AG04450 (cell line): ENCODE measurements around the gene KDM5D. TPM values are rescaled to one million over a fixed set of nuclear protein-coding genes. Genes with fewer than 3 reads are reported as not detected.

ENCODE experiments used
- CTCF ChIA-PET: fragments of 300-600, 350-600 bp; formaldehyde crosslinking; extraction: SDS; loops from one replicate; lab custom pipeline; 2022; ENCODE audit warnings: antibody characterized with exemption, inconsistent platforms; lab: Charles Lee
- POLR2A ChIA-PET: fragments of 350-600 bp; formaldehyde crosslinking; extraction: SDS; loops from one replicate; lab custom pipeline; 2021; ENCODE audit warnings: antibody characterized with exemption, inconsistent platforms; lab: Yijun Ruan, JAX
- DNase-seq: peaks from one replicate; pipeline ENCODE4 v3.0.0-alpha.2; 2011; ENCODE audit warnings: low read depth, low spot score
- H3K27ac ChIP-seq: one replicate; pipeline ENCODE4 v1.5.1; 2012; ENCODE audit warnings: low read depth, low read length, control low read depth
- H3K27me3 ChIP-seq: one replicate; pipeline ENCODE4 v1.6.0; 2012; ENCODE audit warnings: low read length; ENCODE audit not compliant: control insufficient read depth, insufficient read depth
- H3K4me3 ChIP-seq: 2 replicates; pipeline ENCODE4 v1.5.1; 2011; ENCODE audit warnings: mild to moderate bottlenecking, low read depth, low read length, control low read depth
- H3K9me3 ChIP-seq: 2 replicates; pipeline ENCODE4 v1.5.1; 2012; ENCODE audit warnings: low read length; ENCODE audit not compliant: control insufficient read depth, insufficient read depth
- CTCF ChIP-seq: IDR thresholded peaks from 2 replicates; pipeline ENCODE4 v1.5.1; 2011; ENCODE audit warnings: low read depth, low read length, control low read depth, inconsistent platforms
- polyA minus RNA-seq: library from RNA; depleted of rRNA, polyadenylated mRNA; stranded (reverse); fragments of >200 nt; gene quantifications from 2 replicates; pipeline ENCODE4 v1.2.3, GENCODE V29; 2011; rRNA and poly(A)+ RNA removed
- polyA plus RNA-seq: library from polyadenylated mRNA; depleted of rRNA; stranded (reverse); fragments of >200 nt; gene quantifications from 2 replicates; pipeline ENCODE4 v1.2.3, GENCODE V29; 2011; rRNA removed

The KDM5D gene
- polyA plus RNA-seq (25.7 and 25.8 TPM in 2 replicates), polyA minus RNA-seq (45.0 and 68.4 TPM in 2 replicates)

- peak within 1 kb of the TSS; percentile 58 for H3K4me3 ChIP-seq
- no peaks in the 10 kb centered on the region for H3K9me3 ChIP-seq
- TF ChIP-seq CTCF, result no peak
- peak within 1 kb of the TSS; percentile 83 for H3K27ac ChIP-seq
- ChIA-PET CTCF (no interaction called here), POLR2A (interaction anchor here (0.7 kb wide), 1 partner anchor 9 kb away, joined by 3 read pairs; no protein-coding TSS in a partner anchor)
- H3K27me3 ChIP-seq, result no peaks in the 10 kb centered on the region
- DNase-seq, result peak; percentile 41
Observed at GRCh38 chrY:19744381-19745378, at the start of gene KDM5D. TSS of gene KDM5D (minus strand) at chrY:19744726. CDS start at chrY:19744534, 192 bp downstream.

GRCh38 chrY:19768375-19768774 lies 23.8 kb upstream of the KDM5D start:
- Histone ChIP-seq H3K9me3 (no peaks in the 10 kb centered on the region), H3K27me3 (no peaks in the 10 kb centered on the region), H3K4me3 (no peak overlapping the region), H3K27ac (no peak overlapping the region)
- ChIA-PET CTCF (no interaction called here), POLR2A (no interaction called here)
- TF ChIP-seq CTCF, result no peak
- no peak for DNase-seq

- DNase-seq, result no peak
- no peak overlapping the region for H3K27ac ChIP-seq
- ChIA-PET POLR2A (no interaction called here), CTCF (no interaction called here)
- no peak for TF ChIP-seq CTCF
- H3K27me3 ChIP-seq, result no peaks in the 10 kb centered on the region
- H3K9me3 ChIP-seq, result no peaks in the 10 kb centered on the region
- peak overlapping the region; percentile 58 for H3K4me3 ChIP-seq
Observed at GRCh38 chrY:19743331-19743730, 1.2 kb downstream of the KDM5D start.

GRCh38 chrY:19742153-19742552 lies 2.4 kb downstream of the KDM5D start:
- ChIA-PET POLR2A (no interaction called here), CTCF (no interaction called here)
- TF ChIP-seq CTCF, result no peak
- no peak overlapping the region for H3K4me3 ChIP-seq
- H3K27me3 ChIP-seq, result no peaks in the 10 kb centered on the region
- no peak for DNase-seq
- no peaks in the 10 kb centered on the region for H3K9me3 ChIP-seq
- H3K27ac ChIP-seq, result no peak overlapping the region

GRCh38 chrY:19734425-19734824 lies 10.1 kb downstream of the KDM5D start:
- no peak for DNase-seq
- CTCF ChIA-PET, result no interaction called here
- Histone ChIP-seq H3K9me3 (no peaks in the 10 kb centered on the region), H3K4me3 (no peak overlapping the region), H3K27ac (no peak overlapping the region), H3K27me3 (no peaks in the 10 kb centered on the region)
- no peak for TF ChIP-seq CTCF
- POLR2A ChIA-PET, result no interaction called here
